Spinal cord (tissue), 10 donors: ENCODE measurements around the gene CHST3. TPM values are rescaled to one million over a fixed set of nuclear protein-coding genes. Genes with fewer than 3 reads are reported as not detected.

Experiments
- DNase-seq, 6 donors: peaks; one replicate each; pipeline versions ENCODE4 v3.0.0 to v3.0.0-alpha.2; 2013 to 2015; ENCODE audit warnings: low spot score in 6 of 6, low read depth in 4 of 6
- H3K27ac ChIP-seq: one replicate; pipeline ENCODE4 v1.5.1; 2013; ENCODE audit warnings: low read depth, low read length, control low read depth
- H3K27me3 ChIP-seq: one replicate; pipeline ENCODE4 v1.6.1; 2013; ENCODE audit warnings: low read length; ENCODE audit not compliant: control insufficient read depth, insufficient read depth
- H3K36me3 ChIP-seq: one replicate; pipeline ENCODE4 v1.6.1; 2013; ENCODE audit warnings: low read length; ENCODE audit not compliant: control insufficient read depth, insufficient read depth
- H3K4me1 ChIP-seq: one replicate; pipeline ENCODE4 v1.6.1; 2013; ENCODE audit warnings: low read length; ENCODE audit not compliant: control insufficient read depth, insufficient read depth
- H3K4me3 ChIP-seq: one replicate; pipeline ENCODE4 v1.5.1; 2013; ENCODE audit warnings: low read depth, low read length, control low read depth
- H3K9me3 ChIP-seq: one replicate; pipeline ENCODE4 v1.6.1; 2013; ENCODE audit warnings: low read length; ENCODE audit not compliant: control insufficient read depth, insufficient read depth
- WGBS: methylation state at CpG from one replicate; pipeline ENCODE4 v1.1.5; 2013; ENCODE audit warnings: missing lambda C conversion rate; ENCODE audit not compliant: insufficient coverage; 5-methylcytosine and 5-hydroxymethylcytosine counted together
- polyA plus RNA-seq, 2 donors: library from polyadenylated mRNA; unstranded; fragments of 120-200 nt; gene quantifications; one replicate each; pipeline ENCODE4 v1.2.1, GENCODE V29; 2013; ENCODE audit not compliant: insufficient read length in 2 of 2
- total RNA-seq, 2 donors: library from RNA; depleted of rRNA in 1 of 2; stranded (reverse); fragments of 120-200 nt in 1 of 2; fragments of >200 nt in 1 of 2; gene quantifications; one replicate each; pipeline versions ENCODE4 v1.2.3 to v1.2.4, GENCODE V29; 2013 to 2014
- donor health status: healthy.

The CHST3 gene
- total and polyA plus RNA-seq, 4 donors: 28.4 to 34.2 (median 31.3) TPM

- WGBS: 92% methylated on average over 7 of the region's 8 CpGs
- Histone ChIP-seq H3K36me3 (no peaks in the 10 kb centered on the region), H3K4me3 (no peak overlapping the region), H3K27ac (no peak overlapping the region), H3K27me3 (no peaks in the 10 kb centered on the region), H3K4me1 (no peaks in the 10 kb centered on the region), H3K9me3 (peaks cover 8% of the 10 kb centered on the region)
- DNase-seq: no peak
These were observed 18.2 kb upstream of the CHST3 start for GRCh38 chr10:71945819-71946474.

GRCh38 chr10:71946700-71947099, 17.5 kb upstream of the CHST3 start:
- H3K9me3 ChIP-seq: peaks cover 8% of the 10 kb centered on the region
- WGBS: 62% methylated on average over 3 of the region's 3 CpGs

GRCh38 chr10:71948496-71949067, 15.6 kb upstream of the CHST3 start:
- Histone ChIP-seq H3K27me3 (no peaks in the 10 kb centered on the region), H3K36me3 (no peaks in the 10 kb centered on the region), H3K27ac (no peak overlapping the region), H3K9me3 (peaks cover 8% of the 10 kb centered on the region), H3K4me1 (no peaks in the 10 kb centered on the region), H3K4me3 (no peak overlapping the region)
- WGBS: 62% methylated on average over 5 of the region's 6 CpGs
- no peak for DNase-seq

More at GRCh38 chr10:71946700-71947099, 17.5 kb upstream of the CHST3 start:
- Histone ChIP-seq H3K36me3 (no peaks in the 10 kb centered on the region), H3K4me3 (no peak overlapping the region), H3K27me3 (no peaks in the 10 kb centered on the region), H3K4me1 (no peaks in the 10 kb centered on the region), H3K27ac (no peak overlapping the region)
- peak in 1 of 6 donors; percentile 75 for DNase-seq

GRCh38 chr10:71950683-71951082, 13.5 kb upstream of the CHST3 start:
- Histone ChIP-seq H3K4me1 (no peaks in the 10 kb centered on the region), H3K36me3 (no peaks in the 10 kb centered on the region), H3K9me3 (peaks cover 7% of the 10 kb centered on the region), H3K27me3 (no peaks in the 10 kb centered on the region), H3K4me3 (no peak overlapping the region), H3K27ac (no peak overlapping the region)
- 88% methylated on average over 6 of the region's 6 CpGs for WGBS
- DNase-seq: no peak

GRCh38 chr10:71952745-71953144, 11.4 kb upstream of the CHST3 start:
- Histone ChIP-seq H3K27me3 (no peaks in the 10 kb centered on the region), H3K27ac (no peak overlapping the region), H3K4me1 (peaks cover 10% of the 10 kb centered on the region), H3K9me3 (no peaks in the 10 kb centered on the region), H3K4me3 (no peak overlapping the region), H3K36me3 (no peaks in the 10 kb centered on the region)
- no peak for DNase-seq
- WGBS: 78% methylated on average over 2 of the region's 3 CpGs

GRCh38 chr10:71957546-71958275, 6.5 kb upstream of the CHST3 start:
- Histone ChIP-seq H3K4me3 (no peak overlapping the region), H3K36me3 (no peaks in the 10 kb centered on the region), H3K9me3 (no peaks in the 10 kb centered on the region), H3K27me3 (no peaks in the 10 kb centered on the region), H3K4me1 (peaks cover 13% of the 10 kb centered on the region), H3K27ac (no peak overlapping the region)
- whole genome bisulfite sequencing: 67% methylated on average over 1 of the region's 9 CpGs
- DNase-seq: peak in 1 of 6 donors; percentile 37

- Histone ChIP-seq H3K4me3 (no peak overlapping the region), H3K9me3 (no peaks in the 10 kb centered on the region), H3K27me3 (no peaks in the 10 kb centered on the region), H3K27ac (no peak overlapping the region), H3K4me1 (peaks cover 23% of the 10 kb centered on the region), H3K36me3 (no peaks in the 10 kb centered on the region)
- no CpG with 5 or more reads among the region's 3 CpGs for WGBS
- no peak for DNase-seq
These were observed 4.7 kb upstream of the CHST3 start for GRCh38 chr10:71959526-71959925.

- Histone ChIP-seq H3K9me3 (no peaks in the 10 kb centered on the region), H3K4me1 (peaks cover 37% of the 10 kb centered on the region), H3K4me3 (no peak overlapping the region), H3K36me3 (no peaks in the 10 kb centered on the region), H3K27me3 (no peaks in the 10 kb centered on the region), H3K27ac (no peak overlapping the region)
- DNase-seq: no peak
- 90% methylated on average over 10 of the region's 10 CpGs for WGBS
These were observed 2.4 kb upstream of the CHST3 start for GRCh38 chr10:71961831-71962230.

- 78% methylated on average over 3 of the region's 6 CpGs for whole genome bisulfite sequencing
- Histone ChIP-seq H3K4me1 (peaks cover 41% of the 10 kb centered on the region), H3K36me3 (no peaks in the 10 kb centered on the region), H3K9me3 (no peaks in the 10 kb centered on the region), H3K27ac (peak overlapping the region; percentile 93), H3K4me3 (no peak overlapping the region), H3K27me3 (no peaks in the 10 kb centered on the region)
- no peak for DNase-seq
These were observed 1.3 kb upstream of the CHST3 start for GRCh38 chr10:71962901-71963300.
